PFSK-1 (cell line): ENCODE data around the gene CXorf65.

ENCODE experiments used
- FOXP2 ChIP-seq: optimal IDR thresholded peaks from 2 replicates; pipeline ENCODE3; 2011; ENCODE audit warnings: borderline replicate concordance, control low read depth, inconsistent platforms; ENCODE audit not compliant: insufficient read depth; ENCODE audit errors: extremely low read length, extremely low read depth
- POLR2AphosphoS5 ChIP-seq: IDR thresholded peaks from 2 replicates; pipeline ENCODE4 v1.6.1; 2012; ENCODE audit warnings: low read depth, mild to moderate bottlenecking, control low read depth, low read length, moderate library complexity
- SIN3A ChIP-seq: IDR thresholded peaks from 2 replicates; pipeline ENCODE4 v1.6.1; 2012; ENCODE audit warnings: mild to moderate bottlenecking, low read length, moderate library complexity, borderline replicate concordance; ENCODE audit not compliant: insufficient read depth
- TAF1 ChIP-seq: IDR thresholded peaks from 2 replicates; pipeline ENCODE4 v1.6.1; 2012; ENCODE audit warnings: low read length, control low read depth, borderline replicate concordance; ENCODE audit not compliant: insufficient read depth
- TF ChIP-seq, protein P1 (sequence below), 2 experiments: IDR thresholded peaks; 2 replicates each; pipeline versions ENCODE4 v1.6.1 to v1.8.0; 2011 to 2012; ENCODE audit warnings: low read depth in 2 of 2, low read length in 2 of 2, control low read depth in 1 of 2, inconsistent platforms in 1 of 2, mild to moderate bottlenecking in 1 of 2, moderate library complexity in 1 of 2; ENCODE audit not compliant: insufficient read depth in 1 of 2

GRCh38 chrX:71151366-71151765, 44.8 kb upstream of the CXorf65 start:
- no peak for TF ChIP-seq POLR2AphosphoS5
- TF ChIP-seq SIN3A: no peak
- TF ChIP-seq, protein P1, sequence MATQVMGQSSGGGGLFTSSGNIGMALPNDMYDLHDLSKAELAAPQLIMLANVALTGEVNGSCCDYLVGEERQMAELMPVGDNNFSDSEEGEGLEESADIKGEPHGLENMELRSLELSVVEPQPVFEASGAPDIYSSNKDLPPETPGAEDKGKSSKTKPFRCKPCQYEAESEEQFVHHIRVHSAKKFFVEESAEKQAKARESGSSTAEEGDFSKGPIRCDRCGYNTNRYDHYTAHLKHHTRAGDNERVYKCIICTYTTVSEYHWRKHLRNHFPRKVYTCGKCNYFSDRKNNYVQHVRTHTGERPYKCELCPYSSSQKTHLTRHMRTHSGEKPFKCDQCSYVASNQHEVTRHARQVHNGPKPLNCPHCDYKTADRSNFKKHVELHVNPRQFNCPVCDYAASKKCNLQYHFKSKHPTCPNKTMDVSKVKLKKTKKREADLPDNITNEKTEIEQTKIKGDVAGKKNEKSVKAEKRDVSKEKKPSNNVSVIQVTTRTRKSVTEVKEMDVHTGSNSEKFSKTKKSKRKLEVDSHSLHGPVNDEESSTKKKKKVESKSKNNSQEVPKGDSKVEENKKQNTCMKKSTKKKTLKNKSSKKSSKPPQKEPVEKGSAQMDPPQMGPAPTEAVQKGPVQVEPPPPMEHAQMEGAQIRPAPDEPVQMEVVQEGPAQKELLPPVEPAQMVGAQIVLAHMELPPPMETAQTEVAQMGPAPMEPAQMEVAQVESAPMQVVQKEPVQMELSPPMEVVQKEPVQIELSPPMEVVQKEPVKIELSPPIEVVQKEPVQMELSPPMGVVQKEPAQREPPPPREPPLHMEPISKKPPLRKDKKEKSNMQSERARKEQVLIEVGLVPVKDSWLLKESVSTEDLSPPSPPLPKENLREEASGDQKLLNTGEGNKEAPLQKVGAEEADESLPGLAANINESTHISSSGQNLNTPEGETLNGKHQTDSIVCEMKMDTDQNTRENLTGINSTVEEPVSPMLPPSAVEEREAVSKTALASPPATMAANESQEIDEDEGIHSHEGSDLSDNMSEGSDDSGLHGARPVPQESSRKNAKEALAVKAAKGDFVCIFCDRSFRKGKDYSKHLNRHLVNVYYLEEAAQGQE (IDR thresholded peaks at IDR 0.05; ENCODE audit: insufficient read depth in 1 of 2, low read depth in 2 of 2, low read length in 2 of 2): no peak
- no peak for TF ChIP-seq TAF1
- TF ChIP-seq FOXP2: no peak
